Trophoblast cell (in vitro differentiated cells and primary cell): Measurements from ENCODE around the gene PHF12.

Experiments
- DNase-seq, 2 donors: peaks; one replicate each; pipeline ENCODE4 v3.0.0-alpha.2; 2016
- H2AFZ ChIP-seq: 2 replicates; pipeline ENCODE4 v1.6.1; 2013; ENCODE audit warnings: low read length, moderate library complexity, mild to moderate bottlenecking; ENCODE audit not compliant: insufficient read depth, poor library complexity
- H2AK5ac ChIP-seq: 2 replicates; pipeline ENCODE4 v1.6.1; 2013; ENCODE audit warnings: mild to moderate bottlenecking, low read length
- H2BK120ac ChIP-seq: 2 replicates; pipeline ENCODE4 v1.6.1; 2013; ENCODE audit warnings: low read length, mild to moderate bottlenecking, moderate library complexity; ENCODE audit not compliant: insufficient read depth, poor library complexity
- H2BK12ac ChIP-seq: 2 replicates; pipeline ENCODE4 v1.6.1; 2013; ENCODE audit warnings: mild to moderate bottlenecking, low read length, moderate library complexity
- H2BK5ac ChIP-seq: 2 replicates; pipeline ENCODE4 v1.6.1; 2013; ENCODE audit warnings: low read length, low read depth, moderate library complexity, mild to moderate bottlenecking; ENCODE audit not compliant: poor library complexity
- H3K14ac ChIP-seq: 2 replicates; pipeline ENCODE4 v1.6.1; 2013; ENCODE audit warnings: mild to moderate bottlenecking, low read length
- H3K18ac ChIP-seq: 2 replicates; pipeline ENCODE4 v1.6.1; 2013; ENCODE audit warnings: mild to moderate bottlenecking, low read length
- H3K23ac ChIP-seq: 2 replicates; pipeline ENCODE4 v1.6.1; 2013; ENCODE audit warnings: low read length
- H3K27ac ChIP-seq: 2 replicates; pipeline ENCODE4 v1.5.1; 2013; ENCODE audit warnings: low read depth, mild to moderate bottlenecking, inconsistent platforms, low read length, moderate library complexity
- H3K27me3 ChIP-seq: 2 replicates; pipeline ENCODE4 v1.6.1; 2013; ENCODE audit warnings: inconsistent platforms, mild to moderate bottlenecking, low read length, moderate library complexity; ENCODE audit not compliant: insufficient read depth
- H3K36me3 ChIP-seq, 2 experiments: 1 replicate in 1 of 2; 2 replicates in 1 of 2; pipeline ENCODE4 v1.6.1; 2013; ENCODE audit warnings: low read length in 2 of 2, mild to moderate bottlenecking in 2 of 2, moderate library complexity in 1 of 2; ENCODE audit not compliant: insufficient read depth in 2 of 2, control insufficient read depth in 1 of 2
- H3K4ac ChIP-seq: 2 replicates; pipeline ENCODE4 v1.6.1; 2013; ENCODE audit warnings: low read depth, mild to moderate bottlenecking, low read length, moderate library complexity
- H3K4me1 ChIP-seq, 2 experiments: 1 replicate in 1 of 2; 2 replicates in 1 of 2; pipeline ENCODE4 v1.6.1; 2013; ENCODE audit warnings: low read length in 2 of 2, mild to moderate bottlenecking in 2 of 2, moderate library complexity in 1 of 2; ENCODE audit not compliant: insufficient read depth in 2 of 2, control insufficient read depth in 1 of 2
- H3K4me2 ChIP-seq: 2 replicates; pipeline ENCODE4 v1.6.1; 2013; ENCODE audit warnings: inconsistent platforms, mild to moderate bottlenecking, low read length, moderate library complexity
- H3K4me3 ChIP-seq: 2 replicates; pipeline ENCODE4 v1.5.1; 2013; ENCODE audit warnings: mild to moderate bottlenecking, low read depth, low read length, inconsistent platforms
- H3K79me1 ChIP-seq: one replicate; pipeline ENCODE4 v1.6.1; 2013; ENCODE audit warnings: low read length
- H3K79me2 ChIP-seq: 2 replicates; pipeline ENCODE4 v1.6.1; 2013; ENCODE audit warnings: low read length, mild to moderate bottlenecking; ENCODE audit not compliant: control insufficient read depth, insufficient read depth, poor library complexity
- H3K9ac ChIP-seq: 2 replicates; pipeline ENCODE4 v1.6.1; 2013; ENCODE audit warnings: mild to moderate bottlenecking, low read length
- H3K9me3 ChIP-seq: 2 replicates; pipeline ENCODE4 v1.6.1; 2013; ENCODE audit warnings: low read depth, mild to moderate bottlenecking, control low read depth, inconsistent platforms, low read length; ENCODE audit not compliant: insufficient read depth
- H4K12ac ChIP-seq: 2 replicates; pipeline ENCODE4 v1.6.1; 2013; ENCODE audit warnings: low read depth, mild to moderate bottlenecking, low read length, moderate library complexity
- H4K8ac ChIP-seq: 2 replicates; pipeline ENCODE4 v1.6.1; 2013; ENCODE audit warnings: low read depth, mild to moderate bottlenecking, low read length, moderate library complexity
- H4K91ac ChIP-seq: one replicate; pipeline ENCODE4 v1.6.1; 2013; ENCODE audit warnings: low read depth, mild to moderate bottlenecking, low read length, moderate library complexity
- WGBS: extraction: QIAGEN DNeasy Blood & Tissue Kit; methylation state at CpG from one replicate; pipeline ENCODE4 v1.1.7; 2013; ENCODE audit warnings: missing lambda C conversion rate; ENCODE audit not compliant: insufficient read length, insufficient coverage; ENCODE audit errors: extremely low coverage; 5-methylcytosine and 5-hydroxymethylcytosine counted together

Gene PHF12

GRCh38 chr17:28985950-28986713 lies 34.8 kb upstream of the PHF12 start:
- no peak overlapping the region for H2BK12ac ChIP-seq
- H3K9me3 ChIP-seq = peaks cover 2% of the 10 kb centered on the region
- no peaks in the 10 kb centered on the region for H3K36me3 ChIP-seq
- no CpG with 5 or more reads among the region's 36 CpGs for WGBS
- peaks cover 5% of the 10 kb centered on the region for H3K27me3 ChIP-seq
- H3K79me1 ChIP-seq = no peaks in the 10 kb centered on the region
- H3K4me1 ChIP-seq = no peaks in the 10 kb centered on the region
- H3K4me2 ChIP-seq = no peak overlapping the region
- no peak overlapping the region for H2BK120ac ChIP-seq
- H4K91ac ChIP-seq = no peak overlapping the region
- H3K27ac ChIP-seq = no peak overlapping the region
- no peak overlapping the region for H4K8ac ChIP-seq
- no peaks in the 10 kb centered on the region for H3K79me2 ChIP-seq
- H3K9ac ChIP-seq = no peak overlapping the region
- H3K4ac ChIP-seq = no peak overlapping the region
- no peak overlapping the region for H3K23ac ChIP-seq
- no peak overlapping the region for H3K4me3 ChIP-seq
- no peak overlapping the region for H3K18ac ChIP-seq
- no peak for DNase-seq
- no peak overlapping the region for H2BK5ac ChIP-seq
- no peak overlapping the region for H3K14ac ChIP-seq
- no peak overlapping the region for H2AFZ ChIP-seq
- no peak overlapping the region for H2AK5ac ChIP-seq
- no peak overlapping the region for H4K12ac ChIP-seq

GRCh38 chr17:28983286-28984230 lies 32.2 kb upstream of the PHF12 start:
- Histone ChIP-seq H4K12ac (no peak overlapping the region), H3K4ac (no peak overlapping the region), H2BK12ac (no peak overlapping the region), H3K36me3 (no peaks in the 10 kb centered on the region), H3K79me1 (no peaks in the 10 kb centered on the region), H2AFZ (no peak overlapping the region), H3K4me2 (no peak overlapping the region), H3K79me2 (no peaks in the 10 kb centered on the region), H3K18ac (no peak overlapping the region), H2BK120ac (no peak overlapping the region), H3K9ac (no peak overlapping the region), H3K27ac (no peak overlapping the region), H3K23ac (no peak overlapping the region), H3K4me3 (no peak overlapping the region), H3K27me3 (peaks cover 5% of the 10 kb centered on the region), H3K9me3 (peaks cover 2% of the 10 kb centered on the region), H4K8ac (no peak overlapping the region), H4K91ac (no peak overlapping the region), H3K4me1 (no peaks in the 10 kb centered on the region), H2AK5ac (no peak overlapping the region), H3K14ac (no peak overlapping the region), H2BK5ac (no peak overlapping the region)
- WGBS = no CpG with 5 or more reads among the region's 7 CpGs
- no peak for DNase-seq

GRCh38 chr17:28982131-28982793 lies 30.9 kb upstream of the PHF12 start:
- no peak overlapping the region for H2BK12ac ChIP-seq
- H3K4ac ChIP-seq = no peak overlapping the region
- no peak overlapping the region for H2AFZ ChIP-seq
- no peak overlapping the region for H3K27ac ChIP-seq
- WGBS = no CpG with 5 or more reads among the region's 11 CpGs
- no peak overlapping the region for H2BK5ac ChIP-seq
- H3K9ac ChIP-seq = no peak overlapping the region
- no peak overlapping the region for H3K23ac ChIP-seq
- no peaks in the 10 kb centered on the region for H3K9me3 ChIP-seq
- H3K4me2 ChIP-seq = no peak overlapping the region
- H3K79me2 ChIP-seq = no peaks in the 10 kb centered on the region
- H3K14ac ChIP-seq = no peak overlapping the region
- H3K27me3 ChIP-seq = peaks cover 5% of the 10 kb centered on the region
- no peaks in the 10 kb centered on the region for H3K79me1 ChIP-seq
- DNase-seq = peak; percentile 60 to 91
- no peak overlapping the region for H4K12ac ChIP-seq
- no peaks in the 10 kb centered on the region for H3K36me3 ChIP-seq
- H3K18ac ChIP-seq = no peak overlapping the region
- no peak overlapping the region for H4K91ac ChIP-seq
- no peak overlapping the region for H2BK120ac ChIP-seq
- H3K4me1 ChIP-seq = no peaks in the 10 kb centered on the region
- no peak overlapping the region for H2AK5ac ChIP-seq
- H4K8ac ChIP-seq = no peak overlapping the region
- no peak overlapping the region for H3K4me3 ChIP-seq

- H3K27me3 ChIP-seq = no peaks in the 10 kb centered on the region
- H2AFZ ChIP-seq = no peak overlapping the region
- H3K9me3 ChIP-seq = peaks cover 1% of the 10 kb centered on the region
- no peaks in the 10 kb centered on the region for H3K79me2 ChIP-seq
- DNase-seq = no peak
- H3K79me1 ChIP-seq = no peaks in the 10 kb centered on the region
- H3K4me2 ChIP-seq = no peak overlapping the region
- WGBS = no CpG with 5 or more reads among the region's 2 CpGs
- H3K27ac ChIP-seq = no peak overlapping the region
- no peak overlapping the region for H3K9ac ChIP-seq
- H3K18ac ChIP-seq = no peak overlapping the region
- H3K4ac ChIP-seq = no peak overlapping the region
- H3K36me3 ChIP-seq = no peaks in the 10 kb centered on the region
- no peak overlapping the region for H2BK5ac ChIP-seq
- no peak overlapping the region for H3K4me3 ChIP-seq
- H2AK5ac ChIP-seq = no peak overlapping the region
- no peak overlapping the region for H4K91ac ChIP-seq
- H3K4me1 ChIP-seq = peaks cover 0 to 5% of the 10 kb centered on the region in 2 experiments
- no peak overlapping the region for H2BK120ac ChIP-seq
- no peak overlapping the region for H4K12ac ChIP-seq
- no peak overlapping the region for H4K8ac ChIP-seq
- no peak overlapping the region for H2BK12ac ChIP-seq
- H3K14ac ChIP-seq = no peak overlapping the region
- no peak overlapping the region for H3K23ac ChIP-seq
These were observed 27.1 kb upstream of the PHF12 start for GRCh38 chr17:28978356-28978964.
